Fibroblast of lung (primary cell): ENCODE results near the gene ACBD4. TPM values are rescaled to one million over a fixed set of nuclear protein-coding genes. Genes with fewer than 3 reads are reported as not detected.

Source experiments
- DNase-seq, 2 donors: peaks; one replicate each; pipeline versions ENCODE4 v3.0.0 to v3.0.0-alpha.2; 2010; ENCODE audit warnings: low read depth in 2 of 2
- H2AFZ ChIP-seq: 2 replicates; pipeline ENCODE4 v1.5.1; 2012; ENCODE audit warnings: low read length, control low read depth, inconsistent platforms
- H3K27ac ChIP-seq: 2 replicates; pipeline ENCODE4 v1.5.1; 2011; ENCODE audit warnings: low read length, control low read depth; ENCODE audit not compliant: insufficient read depth
- H3K27me3 ChIP-seq: 2 replicates; pipeline ENCODE4 v1.5.1; 2011; ENCODE audit warnings: mild to moderate bottlenecking, low read length; ENCODE audit not compliant: control insufficient read depth, insufficient read depth
- H3K36me3 ChIP-seq: 2 replicates; pipeline ENCODE4 v1.5.1; 2011; ENCODE audit warnings: low read length; ENCODE audit not compliant: control insufficient read depth, insufficient read depth
- H3K4me1 ChIP-seq: 2 replicates; pipeline ENCODE4 v1.5.1; 2011; ENCODE audit warnings: low read length; ENCODE audit not compliant: control insufficient read depth, insufficient read depth; ENCODE audit errors: extremely low read depth
- H3K4me2 ChIP-seq: 2 replicates; pipeline ENCODE4 v1.5.1; 2011; ENCODE audit warnings: low read length, control low read depth; ENCODE audit not compliant: insufficient read depth; ENCODE audit errors: extremely low read depth
- H3K4me3 ChIP-seq, 4 experiments: fragments of 200-600 bp in 1 of 4; sonication (generic) in 1 of 4; replicated peaks in 1 of 4; 2 replicates each; pipeline ENCODE4 v1.5.1; 2011 to 2016; ENCODE audit warnings: low read length in 4 of 4, low read depth in 3 of 4, mild to moderate bottlenecking in 3 of 4, control low read depth in 2 of 4, inconsistent platforms in 1 of 4, mixed read lengths in 1 of 4; ENCODE audit not compliant: insufficient read depth in 1 of 4; ENCODE audit errors: control extremely low read depth in 1 of 4
- H3K79me2 ChIP-seq: 2 replicates; pipeline ENCODE4 v1.5.1; 2012; ENCODE audit warnings: mild to moderate bottlenecking, low read length, inconsistent platforms; ENCODE audit not compliant: control insufficient read depth, insufficient read depth
- H3K9ac ChIP-seq: 2 replicates; pipeline ENCODE4 v1.5.1; 2011; ENCODE audit warnings: mild to moderate bottlenecking, low read length, control low read depth; ENCODE audit not compliant: insufficient read depth
- H3K9me3 ChIP-seq: 2 replicates; pipeline ENCODE4 v1.5.1; 2012; ENCODE audit warnings: low read depth, low read length; ENCODE audit not compliant: control insufficient read depth, insufficient read depth
- H4K20me1 ChIP-seq: 2 replicates; pipeline ENCODE4 v1.5.1; 2011; ENCODE audit warnings: low read length; ENCODE audit not compliant: control insufficient read depth, insufficient read depth; ENCODE audit errors: extremely low read depth
- EZH2 ChIP-seq: IDR thresholded peaks from 2 replicates; pipeline ENCODE4 v1.5.1; 2012; ENCODE audit warnings: low read length, control low read depth, mild to moderate bottlenecking; ENCODE audit errors: missing control alignments
- polyA minus RNA-seq: library from RNA; depleted of rRNA, polyadenylated mRNA; stranded (reverse); fragments of >200 nt; gene quantifications from 2 replicates; pipeline ENCODE4 v1.2.3, GENCODE V29; 2011; ENCODE audit warnings: low replicate concordance
- polyA plus RNA-seq, 2 donors: library from polyadenylated mRNA; depleted of rRNA in 1 of 2; stranded (reverse) in 1 of 2; unstranded in 1 of 2; fragments of >200 nt; gene quantifications; 2 replicates each; pipeline ENCODE4 v1.2.1, GENCODE V29; 2011 to 2012; ENCODE audit warnings: missing spikeins in 1 of 2
- total RNA-seq: library from RNA; depleted of rRNA; stranded (reverse); fragments of >200 nt; gene quantifications from 2 replicates; pipeline ENCODE4 v1.2.1, GENCODE V29; 2014
- TF ChIP-seq, protein P1 (sequence below), 2 donors: IDR thresholded peaks in 1 of 2; conservative IDR thresholded peaks in 1 of 2; 1 replicate in 1 of 2; 2 replicates in 1 of 2; pipeline ENCODE4 v1.5.1; 2011 to 2012; ENCODE audit warnings: low read length in 2 of 2, control low read depth in 1 of 2, inconsistent platforms in 1 of 2, low read depth in 1 of 2, mild to moderate bottlenecking in 1 of 2

ACBD4 gene
- total RNA-seq (7.7 and 18.0 TPM in 2 replicates), polyA plus RNA-seq (3.0 and 3.4 TPM in 2 replicates), polyA minus RNA-seq (4.9 and 8.4 TPM in 2 replicates)
- polyA plus RNA-seq (2012): 5.8 and 6.3 TPM in 2 replicates

- H3K27ac ChIP-seq: peak within 1 kb of the TSS; percentile 87
- no peaks in the 10 kb centered on the region for H4K20me1 ChIP-seq
- peaks cover 11% of the 10 kb centered on the region for H3K4me1 ChIP-seq
- peak within 1 kb of the TSS; percentile 88 for H2AFZ ChIP-seq
- TF ChIP-seq, protein P1, sequence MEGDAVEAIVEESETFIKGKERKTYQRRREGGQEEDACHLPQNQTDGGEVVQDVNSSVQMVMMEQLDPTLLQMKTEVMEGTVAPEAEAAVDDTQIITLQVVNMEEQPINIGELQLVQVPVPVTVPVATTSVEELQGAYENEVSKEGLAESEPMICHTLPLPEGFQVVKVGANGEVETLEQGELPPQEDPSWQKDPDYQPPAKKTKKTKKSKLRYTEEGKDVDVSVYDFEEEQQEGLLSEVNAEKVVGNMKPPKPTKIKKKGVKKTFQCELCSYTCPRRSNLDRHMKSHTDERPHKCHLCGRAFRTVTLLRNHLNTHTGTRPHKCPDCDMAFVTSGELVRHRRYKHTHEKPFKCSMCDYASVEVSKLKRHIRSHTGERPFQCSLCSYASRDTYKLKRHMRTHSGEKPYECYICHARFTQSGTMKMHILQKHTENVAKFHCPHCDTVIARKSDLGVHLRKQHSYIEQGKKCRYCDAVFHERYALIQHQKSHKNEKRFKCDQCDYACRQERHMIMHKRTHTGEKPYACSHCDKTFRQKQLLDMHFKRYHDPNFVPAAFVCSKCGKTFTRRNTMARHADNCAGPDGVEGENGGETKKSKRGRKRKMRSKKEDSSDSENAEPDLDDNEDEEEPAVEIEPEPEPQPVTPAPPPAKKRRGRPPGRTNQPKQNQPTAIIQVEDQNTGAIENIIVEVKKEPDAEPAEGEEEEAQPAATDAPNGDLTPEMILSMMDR (conservative IDR thresholded peaks at IDR 0.05 in 1 of 2, IDR thresholded peaks at IDR 0.05 in 1 of 2; ENCODE audit: low read depth in 1 of 2, low read length in 2 of 2): peak; percentile 100
- TF ChIP-seq EZH2: no peak
- H3K79me2 ChIP-seq: peaks cover 12% of the 10 kb centered on the region
- peak; percentile 92 to 98 for DNase-seq
- peak within 1 kb of the TSS; percentile 73 to 83 (median 82) for H3K4me3 ChIP-seq
- H3K36me3 ChIP-seq: peaks cover 2% of the 10 kb centered on the region
- H3K27me3 ChIP-seq: no peaks in the 10 kb centered on the region
- peak within 1 kb of the TSS; percentile 67 for H3K9ac ChIP-seq
- no peaks in the 10 kb centered on the region for H3K9me3 ChIP-seq
- H3K4me2 ChIP-seq: peak within 1 kb of the TSS; percentile 96
These were observed at the start of gene ACBD4 for GRCh38 chr17:45135192-45135977. Gene ACBD4 (plus strand): TSS chr17:45135687. CDS start chr17:45136145, 458 bp downstream.

DNA sequence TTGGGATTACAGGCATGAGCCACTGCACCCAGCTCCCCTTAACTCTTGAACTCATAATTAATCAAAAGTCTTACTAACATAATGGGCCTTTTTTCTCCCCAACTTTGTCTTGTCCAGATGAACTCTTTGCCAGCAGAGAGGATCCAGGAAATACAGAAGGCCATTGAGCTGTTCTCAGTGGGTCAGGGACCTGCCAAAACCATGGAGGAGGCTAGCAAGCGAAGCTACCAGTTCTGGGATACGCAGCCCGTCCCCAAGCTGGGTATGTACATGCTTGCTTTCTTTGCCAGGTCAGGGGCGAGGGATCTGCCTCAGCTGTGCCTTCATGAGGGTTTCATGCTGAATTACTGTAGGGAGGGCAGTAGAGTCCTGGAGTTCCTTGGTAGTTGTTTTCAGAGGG lies 49.1 kb upstream of the ACBD4 start:
- TF ChIP-seq, protein P1 (conservative IDR thresholded peaks at IDR 0.05 in 1 of 2, IDR thresholded peaks at IDR 0.05 in 1 of 2; ENCODE audit: low read depth in 1 of 2, low read length in 2 of 2): no peak
- TF ChIP-seq EZH2: no peak

DNA sequence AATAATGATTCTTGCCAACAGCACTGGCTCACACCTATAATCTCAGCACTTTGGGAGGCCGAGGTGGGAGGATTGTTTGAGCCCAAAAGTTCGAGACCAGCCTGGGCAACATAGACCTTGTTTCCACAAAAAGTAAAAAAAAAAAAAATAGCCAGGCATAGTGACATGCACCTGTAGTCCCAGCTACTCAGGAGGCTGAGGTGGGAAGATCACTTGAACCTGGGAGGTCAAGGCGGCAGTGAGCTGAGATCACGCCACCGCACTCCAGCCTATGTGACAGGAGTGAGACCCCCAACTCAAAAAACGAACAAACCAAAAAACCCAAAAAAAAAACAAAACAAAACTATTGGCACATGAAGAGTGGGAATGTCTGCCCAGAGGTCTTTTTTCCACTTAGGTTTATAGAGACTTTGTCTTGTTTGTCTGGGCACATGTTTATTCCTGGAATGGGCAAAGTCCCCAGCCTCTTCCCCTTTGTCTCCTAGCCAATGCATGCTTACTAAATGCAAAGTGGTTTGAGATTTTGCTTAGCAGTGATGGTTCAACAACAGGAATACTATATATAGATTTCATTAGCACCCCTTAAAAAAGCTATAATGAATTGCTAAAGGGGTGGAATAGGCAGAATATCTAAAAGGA lies 48.5 kb upstream of the ACBD4 start:
- H3K79me2 ChIP-seq: peaks cover 1% of the 10 kb centered on the region
- H3K9me3 ChIP-seq: no peaks in the 10 kb centered on the region
- DNase-seq: no peak
- no peak overlapping the region for H3K4me2 ChIP-seq
- H3K27me3 ChIP-seq: no peaks in the 10 kb centered on the region
- no peak overlapping the region for H2AFZ ChIP-seq
- no peak overlapping the region for H3K27ac ChIP-seq
- peaks cover 21% of the 10 kb centered on the region for H3K36me3 ChIP-seq
- H3K4me1 ChIP-seq: peaks cover 8% of the 10 kb centered on the region
- H4K20me1 ChIP-seq: no peaks in the 10 kb centered on the region
- no peak overlapping the region for H3K9ac ChIP-seq
- no peak overlapping the region for H3K4me3 ChIP-seq
- TF ChIP-seq, protein P1 (conservative IDR thresholded peaks at IDR 0.05 in 1 of 2, IDR thresholded peaks at IDR 0.05 in 1 of 2; ENCODE audit: low read depth in 1 of 2, low read length in 2 of 2): no peak
- no peak for TF ChIP-seq EZH2

More for the DNA sequence above, 49.1 kb upstream of the ACBD4 start:
- Histone ChIP-seq H3K9me3 (no peaks in the 10 kb centered on the region), H3K27ac (no peak overlapping the region), H3K4me3 (no peak overlapping the region), H2AFZ (no peak overlapping the region), H3K9ac (no peak overlapping the region), H3K79me2 (peaks cover 1% of the 10 kb centered on the region), H3K4me2 (no peak overlapping the region), H3K27me3 (no peaks in the 10 kb centered on the region), H4K20me1 (no peaks in the 10 kb centered on the region), H3K36me3 (peaks cover 25% of the 10 kb centered on the region), H3K4me1 (peaks cover 6% of the 10 kb centered on the region)
- no peak for DNase-seq
